K562 (cell line): ENCODE measurements around the gene ADARB2. TPM values are rescaled to one million over a fixed set of nuclear protein-coding genes. Genes with fewer than 3 reads are reported as not detected.

Experiments used
- ATF7 ChIP-seq: fragments of 450-650 bp; IDR thresholded peaks from 2 replicates; pipeline ENCODE4 v1.7.1; 2014; ENCODE audit warnings: mild to moderate bottlenecking, moderate library complexity
- MAZ ChIP-seq, 2 experiments: fragments of 450-650 bp in 1 of 2; sonication (generic) in 1 of 2; formaldehyde crosslinking; IDR thresholded peaks in 1 of 2; conservative IDR thresholded peaks in 1 of 2; 2 replicates each; pipeline versions ENCODE4 v1.4.0 to v1.5.0; 2020; ENCODE audit warnings: mild to moderate bottlenecking in 1 of 2, missing genetic modification reagents in 1 of 2
- ZNF655 ChIP-seq: fragments of 250-450 bp; sonication (Bioruptor Pico); IDR thresholded peaks from 2 replicates; pipeline ENCODE4 v1.5.0; 2021
- polyA plus RNA-seq, 8 experiments: library from polyadenylated mRNA; depleted of rRNA in 4 of 8; stranded (reverse) in 5 of 8; unstranded in 3 of 8; fragments of >200 nt; fragmentation: Nextera tagmentation in 2 of 8; fragmentation: Illumina TruSeq in 1 of 8; extraction: Ambion mirVana in 2 of 8; extraction: Trizol in 1 of 8; gene quantifications; 2 replicates each; pipeline versions ENCODE4 v1.2.1 to v1.2.3, GENCODE V29; 2011 to 2014; ENCODE audit warnings: inconsistent platforms in 1 of 8, missing spikeins in 1 of 8
- total RNA-seq, 7 experiments: library from RNA; depleted of rRNA in 6 of 7; stranded (reverse); fragments of >200 nt in 6 of 7; fragmentation: Illumina TruSeq in 2 of 7; extraction: Trizol in 2 of 7; gene quantifications; 2 replicates each; pipeline versions ENCODE4 v1.2.1 to v1.2.3, GENCODE V29; 2011 to 2021; ENCODE audit warnings: low replicate concordance in 1 of 7
- TF ChIP-seq, protein P1 (sequence below): fragments of 450-650 bp; IDR thresholded peaks from 2 replicates; pipeline ENCODE4 v1.6.1; 2016; ENCODE audit warnings: mild to moderate bottlenecking, moderate library complexity
- TF ChIP-seq, protein P2 (sequence below): fragments of 450-650 bp; conservative IDR thresholded peaks from 2 replicates; pipeline ENCODE4 v1.6.1; 2016; ENCODE audit warnings: missing genetic modification characterization, low read depth, mild to moderate bottlenecking, missing compliant biosample characterization, moderate library complexity
- TF ChIP-seq, protein P3 (sequence below): fragments of 450-650 bp; IDR thresholded peaks from 2 replicates; pipeline ENCODE4 v1.6.1; 2016; ENCODE audit warnings: missing biosample characterization, missing genetic modification characterization

The ADARB2 gene
- total and polyA plus RNA-seq, 9 of the 15 experiments (the other 6 are each of a cell fraction or from before 2014, with no cell fraction given): not detected

- TF ChIP-seq, protein P1, sequence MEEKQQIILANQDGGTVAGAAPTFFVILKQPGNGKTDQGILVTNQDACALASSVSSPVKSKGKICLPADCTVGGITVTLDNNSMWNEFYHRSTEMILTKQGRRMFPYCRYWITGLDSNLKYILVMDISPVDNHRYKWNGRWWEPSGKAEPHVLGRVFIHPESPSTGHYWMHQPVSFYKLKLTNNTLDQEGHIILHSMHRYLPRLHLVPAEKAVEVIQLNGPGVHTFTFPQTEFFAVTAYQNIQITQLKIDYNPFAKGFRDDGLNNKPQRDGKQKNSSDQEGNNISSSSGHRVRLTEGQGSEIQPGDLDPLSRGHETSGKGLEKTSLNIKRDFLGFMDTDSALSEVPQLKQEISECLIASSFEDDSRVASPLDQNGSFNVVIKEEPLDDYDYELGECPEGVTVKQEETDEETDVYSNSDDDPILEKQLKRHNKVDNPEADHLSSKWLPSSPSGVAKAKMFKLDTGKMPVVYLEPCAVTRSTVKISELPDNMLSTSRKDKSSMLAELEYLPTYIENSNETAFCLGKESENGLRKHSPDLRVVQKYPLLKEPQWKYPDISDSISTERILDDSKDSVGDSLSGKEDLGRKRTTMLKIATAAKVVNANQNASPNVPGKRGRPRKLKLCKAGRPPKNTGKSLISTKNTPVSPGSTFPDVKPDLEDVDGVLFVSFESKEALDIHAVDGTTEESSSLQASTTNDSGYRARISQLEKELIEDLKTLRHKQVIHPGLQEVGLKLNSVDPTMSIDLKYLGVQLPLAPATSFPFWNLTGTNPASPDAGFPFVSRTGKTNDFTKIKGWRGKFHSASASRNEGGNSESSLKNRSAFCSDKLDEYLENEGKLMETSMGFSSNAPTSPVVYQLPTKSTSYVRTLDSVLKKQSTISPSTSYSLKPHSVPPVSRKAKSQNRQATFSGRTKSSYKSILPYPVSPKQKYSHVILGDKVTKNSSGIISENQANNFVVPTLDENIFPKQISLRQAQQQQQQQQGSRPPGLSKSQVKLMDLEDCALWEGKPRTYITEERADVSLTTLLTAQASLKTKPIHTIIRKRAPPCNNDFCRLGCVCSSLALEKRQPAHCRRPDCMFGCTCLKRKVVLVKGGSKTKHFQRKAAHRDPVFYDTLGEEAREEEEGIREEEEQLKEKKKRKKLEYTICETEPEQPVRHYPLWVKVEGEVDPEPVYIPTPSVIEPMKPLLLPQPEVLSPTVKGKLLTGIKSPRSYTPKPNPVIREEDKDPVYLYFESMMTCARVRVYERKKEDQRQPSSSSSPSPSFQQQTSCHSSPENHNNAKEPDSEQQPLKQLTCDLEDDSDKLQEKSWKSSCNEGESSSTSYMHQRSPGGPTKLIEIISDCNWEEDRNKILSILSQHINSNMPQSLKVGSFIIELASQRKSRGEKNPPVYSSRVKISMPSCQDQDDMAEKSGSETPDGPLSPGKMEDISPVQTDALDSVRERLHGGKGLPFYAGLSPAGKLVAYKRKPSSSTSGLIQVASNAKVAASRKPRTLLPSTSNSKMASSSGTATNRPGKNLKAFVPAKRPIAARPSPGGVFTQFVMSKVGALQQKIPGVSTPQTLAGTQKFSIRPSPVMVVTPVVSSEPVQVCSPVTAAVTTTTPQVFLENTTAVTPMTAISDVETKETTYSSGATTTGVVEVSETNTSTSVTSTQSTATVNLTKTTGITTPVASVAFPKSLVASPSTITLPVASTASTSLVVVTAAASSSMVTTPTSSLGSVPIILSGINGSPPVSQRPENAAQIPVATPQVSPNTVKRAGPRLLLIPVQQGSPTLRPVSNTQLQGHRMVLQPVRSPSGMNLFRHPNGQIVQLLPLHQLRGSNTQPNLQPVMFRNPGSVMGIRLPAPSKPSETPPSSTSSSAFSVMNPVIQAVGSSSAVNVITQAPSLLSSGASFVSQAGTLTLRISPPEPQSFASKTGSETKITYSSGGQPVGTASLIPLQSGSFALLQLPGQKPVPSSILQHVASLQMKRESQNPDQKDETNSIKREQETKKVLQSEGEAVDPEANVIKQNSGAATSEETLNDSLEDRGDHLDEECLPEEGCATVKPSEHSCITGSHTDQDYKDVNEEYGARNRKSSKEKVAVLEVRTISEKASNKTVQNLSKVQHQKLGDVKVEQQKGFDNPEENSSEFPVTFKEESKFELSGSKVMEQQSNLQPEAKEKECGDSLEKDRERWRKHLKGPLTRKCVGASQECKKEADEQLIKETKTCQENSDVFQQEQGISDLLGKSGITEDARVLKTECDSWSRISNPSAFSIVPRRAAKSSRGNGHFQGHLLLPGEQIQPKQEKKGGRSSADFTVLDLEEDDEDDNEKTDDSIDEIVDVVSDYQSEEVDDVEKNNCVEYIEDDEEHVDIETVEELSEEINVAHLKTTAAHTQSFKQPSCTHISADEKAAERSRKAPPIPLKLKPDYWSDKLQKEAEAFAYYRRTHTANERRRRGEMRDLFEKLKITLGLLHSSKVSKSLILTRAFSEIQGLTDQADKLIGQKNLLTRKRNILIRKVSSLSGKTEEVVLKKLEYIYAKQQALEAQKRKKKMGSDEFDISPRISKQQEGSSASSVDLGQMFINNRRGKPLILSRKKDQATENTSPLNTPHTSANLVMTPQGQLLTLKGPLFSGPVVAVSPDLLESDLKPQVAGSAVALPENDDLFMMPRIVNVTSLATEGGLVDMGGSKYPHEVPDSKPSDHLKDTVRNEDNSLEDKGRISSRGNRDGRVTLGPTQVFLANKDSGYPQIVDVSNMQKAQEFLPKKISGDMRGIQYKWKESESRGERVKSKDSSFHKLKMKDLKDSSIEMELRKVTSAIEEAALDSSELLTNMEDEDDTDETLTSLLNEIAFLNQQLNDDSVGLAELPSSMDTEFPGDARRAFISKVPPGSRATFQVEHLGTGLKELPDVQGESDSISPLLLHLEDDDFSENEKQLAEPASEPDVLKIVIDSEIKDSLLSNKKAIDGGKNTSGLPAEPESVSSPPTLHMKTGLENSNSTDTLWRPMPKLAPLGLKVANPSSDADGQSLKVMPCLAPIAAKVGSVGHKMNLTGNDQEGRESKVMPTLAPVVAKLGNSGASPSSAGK: no peak
- TF ChIP-seq, protein P2, sequence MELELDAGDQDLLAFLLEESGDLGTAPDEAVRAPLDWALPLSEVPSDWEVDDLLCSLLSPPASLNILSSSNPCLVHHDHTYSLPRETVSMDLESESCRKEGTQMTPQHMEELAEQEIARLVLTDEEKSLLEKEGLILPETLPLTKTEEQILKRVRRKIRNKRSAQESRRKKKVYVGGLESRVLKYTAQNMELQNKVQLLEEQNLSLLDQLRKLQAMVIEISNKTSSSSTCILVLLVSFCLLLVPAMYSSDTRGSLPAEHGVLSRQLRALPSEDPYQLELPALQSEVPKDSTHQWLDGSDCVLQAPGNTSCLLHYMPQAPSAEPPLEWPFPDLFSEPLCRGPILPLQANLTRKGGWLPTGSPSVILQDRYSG: no peak
- TF ChIP-seq ZNF655: no peak
- TF ChIP-seq ATF7: no peak
- no peak for TF ChIP-seq MAZ (CRISPR knock-in tag; conservative IDR thresholded peaks at IDR 0.05 in 1 of 2, IDR thresholded peaks at IDR 0.05 in 1 of 2)
- TF ChIP-seq, protein P3, sequence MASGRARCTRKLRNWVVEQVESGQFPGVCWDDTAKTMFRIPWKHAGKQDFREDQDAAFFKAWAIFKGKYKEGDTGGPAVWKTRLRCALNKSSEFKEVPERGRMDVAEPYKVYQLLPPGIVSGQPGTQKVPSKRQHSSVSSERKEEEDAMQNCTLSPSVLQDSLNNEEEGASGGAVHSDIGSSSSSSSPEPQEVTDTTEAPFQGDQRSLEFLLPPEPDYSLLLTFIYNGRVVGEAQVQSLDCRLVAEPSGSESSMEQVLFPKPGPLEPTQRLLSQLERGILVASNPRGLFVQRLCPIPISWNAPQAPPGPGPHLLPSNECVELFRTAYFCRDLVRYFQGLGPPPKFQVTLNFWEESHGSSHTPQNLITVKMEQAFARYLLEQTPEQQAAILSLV (tag): no peak
Measured at GRCh38 chr10:1620803-1621202, 116.5 kb downstream of the ADARB2 start (continued).
